GM10266 (cell line): ENCODE data around the gene SPATA31D1.

Source experiments
- DNase-seq: peaks from one replicate; pipeline ENCODE4 v3.0.0; 2012; ENCODE audit errors: extremely low spot score
- TF ChIP-seq, protein P1 (sequence below): IDR thresholded peaks from 2 replicates; pipeline ENCODE4 v1.5.1; 2012; ENCODE audit warnings: mild to moderate bottlenecking, low read depth; ENCODE audit not compliant: control insufficient read depth, insufficient read depth; ENCODE audit errors: missing control alignments

SPATA31D1 gene

GRCh38 chr9:81989700-81990099, 1.1 kb downstream of the SPATA31D1 start:
- DNase-seq, result no peak
- TF ChIP-seq, protein P1, sequence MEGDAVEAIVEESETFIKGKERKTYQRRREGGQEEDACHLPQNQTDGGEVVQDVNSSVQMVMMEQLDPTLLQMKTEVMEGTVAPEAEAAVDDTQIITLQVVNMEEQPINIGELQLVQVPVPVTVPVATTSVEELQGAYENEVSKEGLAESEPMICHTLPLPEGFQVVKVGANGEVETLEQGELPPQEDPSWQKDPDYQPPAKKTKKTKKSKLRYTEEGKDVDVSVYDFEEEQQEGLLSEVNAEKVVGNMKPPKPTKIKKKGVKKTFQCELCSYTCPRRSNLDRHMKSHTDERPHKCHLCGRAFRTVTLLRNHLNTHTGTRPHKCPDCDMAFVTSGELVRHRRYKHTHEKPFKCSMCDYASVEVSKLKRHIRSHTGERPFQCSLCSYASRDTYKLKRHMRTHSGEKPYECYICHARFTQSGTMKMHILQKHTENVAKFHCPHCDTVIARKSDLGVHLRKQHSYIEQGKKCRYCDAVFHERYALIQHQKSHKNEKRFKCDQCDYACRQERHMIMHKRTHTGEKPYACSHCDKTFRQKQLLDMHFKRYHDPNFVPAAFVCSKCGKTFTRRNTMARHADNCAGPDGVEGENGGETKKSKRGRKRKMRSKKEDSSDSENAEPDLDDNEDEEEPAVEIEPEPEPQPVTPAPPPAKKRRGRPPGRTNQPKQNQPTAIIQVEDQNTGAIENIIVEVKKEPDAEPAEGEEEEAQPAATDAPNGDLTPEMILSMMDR, result no peak

GRCh38 chr9:81993656-81994055, 5.1 kb downstream of the SPATA31D1 start:
- TF ChIP-seq, protein P1, result no peak
- no peak for DNase-seq

GRCh38 chr9:81999806-82000205, 11.2 kb downstream of the SPATA31D1 start:
- DNase-seq, result no peak

GRCh38 chr9:82010711-82011110, 22.1 kb downstream of the SPATA31D1 start:
- TF ChIP-seq, protein P1, result no peak
- no peak for DNase-seq

More at GRCh38 chr9:81999806-82000205, 11.2 kb downstream of the SPATA31D1 start:
- TF ChIP-seq, protein P1, result no peak

DNA sequence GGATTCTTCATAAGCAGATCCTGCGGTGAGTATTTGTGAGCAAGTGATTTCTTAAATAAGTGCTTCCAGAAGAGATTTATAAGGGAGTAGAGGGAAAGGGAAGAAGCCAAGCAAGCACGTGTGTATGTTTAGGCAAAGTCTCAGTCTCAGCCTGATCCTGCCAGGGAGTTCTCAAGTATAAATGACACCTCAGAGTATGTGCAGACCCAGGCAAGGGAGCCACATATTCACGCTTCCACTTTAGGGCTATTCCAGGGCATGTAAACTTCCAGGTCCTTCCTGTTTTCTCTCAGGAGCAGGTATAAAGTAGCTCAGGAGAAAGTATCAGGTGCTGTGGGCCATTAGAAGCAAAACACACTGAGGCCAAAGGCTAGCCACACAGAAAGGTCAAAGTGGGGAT, 22.6 kb downstream of the SPATA31D1 start:
- no peak for DNase-seq
- TF ChIP-seq, protein P1, result no peak

- no peak for DNase-seq
- TF ChIP-seq, protein P1, result no peak
Observed at GRCh38 chr9:82012276-82012675, 23.7 kb downstream of the SPATA31D1 start.

DNA sequence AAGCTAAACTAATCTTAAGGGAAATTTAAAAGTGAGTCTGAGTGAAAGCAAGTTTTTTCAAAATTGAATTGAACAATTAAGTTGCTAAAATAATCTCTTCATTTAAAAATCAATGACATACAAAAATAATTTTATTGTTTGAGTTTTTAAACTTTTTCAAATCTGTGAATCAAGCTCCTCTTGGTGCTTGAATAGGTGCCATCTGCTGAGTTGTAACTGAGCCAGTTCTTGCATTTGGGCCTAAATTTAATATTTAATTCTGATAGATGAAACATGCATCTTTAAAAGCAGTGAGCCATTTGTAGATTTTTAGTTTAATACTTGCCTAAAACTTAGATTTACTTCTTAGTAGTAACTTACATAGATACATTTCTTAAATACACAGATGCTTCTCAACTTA, 31.8 kb downstream of the SPATA31D1 start:
- TF ChIP-seq, protein P1, result no peak
- DNase-seq, result no peak
